Bronchial epithelial cell (primary cell): Measurements from ENCODE around the gene OR8D2. TPM values are rescaled to one million over a fixed set of nuclear protein-coding genes. Genes with fewer than 3 reads are reported as not detected.

Experiments used
- DNase-seq: peaks from one replicate; pipeline ENCODE4 v3.0.0-alpha.2; 2010; ENCODE audit warnings: low read depth
- FAIRE-seq: peaks from 2 replicates; lab custom pipeline; 2011; peaks lifted over from hg19 to GRCh38; lab: Jason Lieb, UNC
- H3K27me3 ChIP-seq: 2 replicates; pipeline ENCODE4 v1.5.1; 2011; ENCODE audit warnings: low read length; ENCODE audit not compliant: control insufficient read depth, insufficient read depth
- H3K36me3 ChIP-seq: 2 replicates; pipeline ENCODE4 v1.5.1; 2011; ENCODE audit warnings: low read length; ENCODE audit not compliant: control insufficient read depth, insufficient read depth
- H3K4me3 ChIP-seq: 2 replicates; pipeline ENCODE4 v1.5.1; 2011; ENCODE audit warnings: mild to moderate bottlenecking, low read depth, low read length, control low read depth
- CTCF ChIP-seq: IDR thresholded peaks from 2 replicates; pipeline ENCODE4 v1.5.1; 2011; ENCODE audit warnings: mild to moderate bottlenecking, moderate library complexity, low read length, control low read depth, inconsistent platforms; ENCODE audit not compliant: insufficient read depth, severe bottlenecking
- total RNA-seq: library from RNA; depleted of rRNA; stranded (reverse); fragments of >200 nt; gene quantifications from 2 replicates; pipeline ENCODE4 v1.2.1, GENCODE V29; 2014

OR8D2 gene
- not detected in 2 replicates for total RNA-seq

DNA sequence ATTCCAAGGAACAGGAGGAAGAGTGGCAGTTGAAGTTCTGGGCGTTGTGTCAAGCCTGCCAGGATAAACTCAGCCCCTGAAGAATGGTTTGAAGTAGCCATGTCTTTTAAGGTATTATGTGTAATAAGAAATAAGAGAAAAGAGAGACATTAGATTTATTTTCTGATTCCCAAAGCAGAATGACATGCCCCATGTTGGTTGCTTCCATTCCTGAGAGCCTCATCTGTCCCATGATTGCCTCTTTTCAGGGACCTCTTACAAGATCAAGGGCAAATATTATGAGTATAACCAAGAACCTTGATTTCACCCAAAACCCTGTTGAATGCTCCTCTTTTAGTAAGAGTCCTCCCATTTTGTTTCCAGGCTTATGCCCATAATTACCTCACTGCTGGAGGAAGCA lies at the start of gene OR8D2:
TSS of gene OR8D2 (minus strand) at position 101 of the 400 bp plus-strand sequence. CDS start at position 101, 0 bp downstream.
- no peak for TF ChIP-seq CTCF
- no peak for DNase-seq
- Histone ChIP-seq H3K4me3 (no peak within 1 kb of the TSS), H3K27me3 (no peaks in the 10 kb centered on the region), H3K36me3 (no peaks in the 10 kb centered on the region)
- FAIRE-seq, result no peak

GRCh38 chr11:124359566-124359965 lies 39.6 kb upstream of the OR8D2 start:
- no peak for DNase-seq
- H3K27me3 ChIP-seq, result no peaks in the 10 kb centered on the region
- no peak overlapping the region for H3K4me3 ChIP-seq
- FAIRE-seq, result no peak
- H3K36me3 ChIP-seq, result no peaks in the 10 kb centered on the region
- TF ChIP-seq CTCF, result no peak

DNA sequence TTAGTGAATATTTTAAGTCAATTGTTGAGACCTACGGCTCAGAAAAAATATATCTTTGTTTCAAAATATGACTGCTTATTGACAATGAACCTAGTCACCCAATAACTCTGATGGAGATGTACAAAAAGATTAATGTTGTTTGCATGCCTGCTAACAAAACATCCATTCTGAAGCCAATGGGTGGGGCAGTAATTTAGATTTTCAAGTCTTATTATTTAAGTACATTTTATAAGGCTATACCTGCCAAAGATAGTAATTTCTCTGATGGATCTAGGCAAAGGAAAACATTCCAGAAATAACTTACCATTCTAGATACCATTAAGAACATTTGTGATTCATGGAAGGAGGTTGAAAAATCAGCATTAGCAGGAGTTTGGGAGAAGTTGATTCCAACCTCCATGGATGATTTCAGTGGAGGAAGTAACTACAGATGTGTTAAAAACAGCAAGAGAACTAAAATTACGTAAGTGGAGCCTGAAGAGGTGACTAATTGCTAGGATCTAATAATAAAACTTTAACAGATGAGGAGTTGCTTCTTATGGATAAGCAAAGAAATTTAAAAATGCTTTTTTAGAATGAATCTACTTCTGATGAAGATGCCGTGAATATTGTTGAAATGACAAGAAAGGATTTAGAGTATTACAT lies 26.4 kb upstream of the OR8D2 start:
- TF ChIP-seq CTCF, result no peak
- no peak for DNase-seq
- no peaks in the 10 kb centered on the region for H3K36me3 ChIP-seq
- no peak overlapping the region for H3K4me3 ChIP-seq
- no peak for FAIRE-seq
- H3K27me3 ChIP-seq, result no peaks in the 10 kb centered on the region

DNA sequence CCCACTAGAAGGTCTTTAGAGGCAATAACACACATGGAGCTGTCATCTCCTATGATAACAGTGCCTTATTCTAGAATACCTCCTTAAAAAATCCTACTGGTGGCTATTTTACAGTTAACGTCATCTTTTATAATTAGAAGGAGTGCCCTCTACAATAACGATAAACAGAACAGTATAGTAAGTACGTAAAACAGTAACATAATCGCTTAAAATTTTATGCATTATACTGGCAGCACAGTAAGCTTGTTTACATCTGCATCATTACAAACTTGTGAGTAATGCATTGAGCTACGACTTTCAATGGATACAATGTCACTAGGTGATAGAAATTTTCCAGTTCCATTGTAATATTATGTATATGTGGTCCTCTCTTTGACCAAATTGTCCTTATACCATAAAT lies 24.3 kb upstream of the OR8D2 start:
- no peak for TF ChIP-seq CTCF
- H3K4me3 ChIP-seq, result no peak overlapping the region
- H3K36me3 ChIP-seq, result no peaks in the 10 kb centered on the region
- FAIRE-seq (no peak), DNase-seq (no peak)
- no peaks in the 10 kb centered on the region for H3K27me3 ChIP-seq

DNA sequence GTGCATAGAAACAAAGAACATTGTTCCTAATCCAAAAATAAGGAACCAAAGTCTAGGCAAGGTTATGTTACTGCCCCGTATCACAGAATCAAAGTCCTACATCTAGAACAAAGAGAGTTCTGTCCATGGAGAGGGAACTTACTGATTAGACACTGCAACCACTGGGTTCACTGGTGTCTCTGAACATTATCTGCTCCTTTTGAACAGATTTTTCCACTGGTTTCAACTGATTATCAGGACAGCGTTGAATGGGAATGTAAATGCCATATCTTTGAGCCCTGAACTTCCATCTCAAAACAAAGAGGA lies 20.1 kb upstream of the OR8D2 start:
- Histone ChIP-seq H3K4me3 (no peak overlapping the region), H3K27me3 (no peaks in the 10 kb centered on the region), H3K36me3 (no peaks in the 10 kb centered on the region)
- no peak for DNase-seq
- no peak for TF ChIP-seq CTCF
- FAIRE-seq, result no peak
